Measurements from ENCODE around the gene SERPINB1.
"Not testable (repeated sequence)": the region's sequence is repeated elsewhere in the genome, so short reads cannot be mapped to it uniquely, and the experiment has no call there.

Gene SERPINB1

GRCh38 chr6:2810092-2810671, 31.5 kb downstream of the SERPINB1 start:
- DNase-seq = peak; percentile 69

- DNase-seq = no peak
Observed at GRCh38 chr6:2809015-2809414, 32.6 kb downstream of the SERPINB1 start.

- DNase-seq = peak; percentile 68
Observed at GRCh38 chr6:2807342-2808090, 34.1 kb downstream of the SERPINB1 start.

GRCh38 chr6:2806644-2807043, 35.0 kb downstream of the SERPINB1 start:
- no peak for DNase-seq

- DNase-seq = no peak
Observed at GRCh38 chr6:2805031-2805430, 36.6 kb downstream of the SERPINB1 start.

- DNase-seq = no peak
Observed at GRCh38 chr6:2804516-2804915, 37.1 kb downstream of the SERPINB1 start.

- no peak for DNase-seq
Observed at GRCh38 chr6:2803731-2804429, 37.8 kb downstream of the SERPINB1 start.

- no peak for DNase-seq
Observed at GRCh38 chr6:2802521-2803060, 39.1 kb downstream of the SERPINB1 start.

GRCh38 chr6:2801687-2802086, 40.0 kb downstream of the SERPINB1 start:
- DNase-seq = not testable (repeated sequence)

GRCh38 chr6:2800552-2801316, 40.9 kb downstream of the SERPINB1 start:
- no peak for DNase-seq

- DNase-seq = peak; percentile 32
Observed at GRCh38 chr6:2799936-2800527, 41.6 kb downstream of the SERPINB1 start.

GRCh38 chr6:2798586-2799134, 43.0 kb downstream of the SERPINB1 start:
- DNase-seq = no peak

GRCh38 chr6:2797564-2798031, 44.1 kb downstream of the SERPINB1 start:
- DNase-seq = no peak

GRCh38 chr6:2796861-2797260, 44.8 kb downstream of the SERPINB1 start:
- DNase-seq = peak; percentile 52

- DNase-seq = peak; percentile 65
Observed at GRCh38 chr6:2795956-2796355, 45.7 kb downstream of the SERPINB1 start.

GRCh38 chr6:2795162-2795561, 46.5 kb downstream of the SERPINB1 start:
- no peak for DNase-seq

- peak; percentile 60 for DNase-seq
Observed at GRCh38 chr6:2794171-2794730, 47.4 kb downstream of the SERPINB1 start.

GRCh38 chr6:2793534-2794151, 48.0 kb downstream of the SERPINB1 start:
- DNase-seq = peak; percentile 46

- peak; percentile 73 for DNase-seq
Observed at GRCh38 chr6:2792330-2793110, 49.1 kb downstream of the SERPINB1 start.

- peak; percentile 21 for DNase-seq
Observed at GRCh38 chr6:2791450-2791974, 50.2 kb downstream of the SERPINB1 start.
